ENCODE data around the gene FRMPD1.

Gene FRMPD1

GRCh38 chr9:37611014-37611413 lies 39.7 kb upstream of the FRMPD1 start:
- TF ChIP-seq EZH2 (optimal IDR thresholded peaks at IDR 0.05; ENCODE audit: low read depth, low read length) = no peak
- TF ChIP-seq CTCF (IDR thresholded peaks at IDR 0.05; ENCODE audit: low read length) = no peak
- no peak for TF ChIP-seq EZH2phosphoT487 (IDR thresholded peaks at IDR 0.05; ENCODE audit: low read length)
- H3K4me2 ChIP-seq (ENCODE audit: low read depth, low read length) = no peak overlapping the region
- no peaks in the 10 kb centered on the region for H3K36me3 ChIP-seq (replicated peaks; ENCODE audit: insufficient read depth, low read length)
- no peaks in the 10 kb centered on the region for H4K20me1 ChIP-seq (ENCODE audit: insufficient read depth, low read length)
- no peak overlapping the region for H3K27ac ChIP-seq (ENCODE audit: low read length)
- H3K4me1 ChIP-seq (ENCODE audit: low read length) = peaks cover 3% of the 10 kb centered on the region
- no peak overlapping the region for H3K4me3 ChIP-seq (ENCODE audit: low read length)
- H3K79me2 ChIP-seq (ENCODE audit: low read length) = no peaks in the 10 kb centered on the region
- no peaks in the 10 kb centered on the region for H3K9me3 ChIP-seq (replicated peaks; ENCODE audit: insufficient read depth, low read length)
- H3K9me2 ChIP-seq (replicated peaks; ENCODE audit: insufficient read depth, low read length) = no peaks in the 10 kb centered on the region
- no peak for DNase-seq
- H2AFZ ChIP-seq (ENCODE audit: low read length) = no peak overlapping the region
- H3K27me3 ChIP-seq (replicated peaks; ENCODE audit: insufficient read depth, low read length) = no peaks in the 10 kb centered on the region
- H3F3A ChIP-seq (ENCODE audit: insufficient read depth, low read length) = no peaks in the 10 kb centered on the region
- no peak overlapping the region for H3K9ac ChIP-seq (ENCODE audit: low read length)

GRCh38 chr9:37611961-37612360 lies 38.8 kb upstream of the FRMPD1 start:
- H3K4me2 ChIP-seq (ENCODE audit: low read depth, low read length) = no peak overlapping the region
- H3K9me3 ChIP-seq (replicated peaks; ENCODE audit: insufficient read depth, low read length) = no peaks in the 10 kb centered on the region
- peak; percentile 16 for DNase-seq
- no peak overlapping the region for H3K9ac ChIP-seq (ENCODE audit: low read length)
- no peaks in the 10 kb centered on the region for H3K79me2 ChIP-seq (ENCODE audit: low read length)
- no peaks in the 10 kb centered on the region for H3K27me3 ChIP-seq (replicated peaks; ENCODE audit: insufficient read depth, low read length)
- no peak overlapping the region for H3K27ac ChIP-seq (ENCODE audit: low read length)
- H3F3A ChIP-seq (ENCODE audit: insufficient read depth, low read length) = no peaks in the 10 kb centered on the region
- H3K4me1 ChIP-seq (ENCODE audit: low read length) = peaks cover 3% of the 10 kb centered on the region; the same call in 1 of the 2 replicates
- no peak overlapping the region for H2AFZ ChIP-seq (ENCODE audit: low read length)
- no peak overlapping the region for H3K4me3 ChIP-seq (ENCODE audit: low read length)
- no peaks in the 10 kb centered on the region for H3K36me3 ChIP-seq (replicated peaks; ENCODE audit: insufficient read depth, low read length)
- no peaks in the 10 kb centered on the region for H4K20me1 ChIP-seq (ENCODE audit: insufficient read depth, low read length)
- H3K9me2 ChIP-seq (replicated peaks; ENCODE audit: insufficient read depth, low read length) = no peaks in the 10 kb centered on the region
- TF ChIP-seq EZH2 (optimal IDR thresholded peaks at IDR 0.05; ENCODE audit: low read depth, low read length) (no peak), EZH2phosphoT487 (IDR thresholded peaks at IDR 0.05; ENCODE audit: low read length) (no peak), CTCF (IDR thresholded peaks at IDR 0.05; ENCODE audit: low read length) (no peak)

- TF ChIP-seq EZH2 (optimal IDR thresholded peaks at IDR 0.05; ENCODE audit: low read depth, low read length) (no peak), EZH2phosphoT487 (IDR thresholded peaks at IDR 0.05; ENCODE audit: low read length) (no peak), CTCF (IDR thresholded peaks at IDR 0.05; ENCODE audit: low read length) (no peak)
- Histone ChIP-seq H3K9ac (ENCODE audit: low read length) (no peak overlapping the region), H3K27ac (ENCODE audit: low read length) (no peak overlapping the region), H3K4me1 (ENCODE audit: low read length) (no peaks in the 10 kb centered on the region), H3K79me2 (ENCODE audit: low read length) (no peaks in the 10 kb centered on the region), H3K4me2 (ENCODE audit: low read depth, low read length) (no peak overlapping the region), H3K9me3 (replicated peaks; ENCODE audit: insufficient read depth, low read length) (no peaks in the 10 kb centered on the region), H4K20me1 (ENCODE audit: insufficient read depth, low read length) (no peaks in the 10 kb centered on the region), H3K27me3 (replicated peaks; ENCODE audit: insufficient read depth, low read length) (no peaks in the 10 kb centered on the region), H3K4me3 (ENCODE audit: low read length) (no peak overlapping the region), H2AFZ (ENCODE audit: low read length) (no peak overlapping the region), H3F3A (ENCODE audit: insufficient read depth, low read length) (no peaks in the 10 kb centered on the region), H3K9me2 (replicated peaks; ENCODE audit: insufficient read depth, low read length) (no peaks in the 10 kb centered on the region), H3K36me3 (replicated peaks; ENCODE audit: insufficient read depth, low read length) (no peaks in the 10 kb centered on the region)
- DNase-seq = no peak
These were observed 33.6 kb upstream of the FRMPD1 start for GRCh38 chr9:37617161-37617560.
